GM18505 (cell line): Measurements from ENCODE around the gene ADGRL2.

Experiments
- ATAC-seq: cut with Tn5 transposase; IDR thresholded peaks from one replicate; pipeline ENCODE4 v1.9.1; 2021; ENCODE audit not compliant: unreplicated experiment
- POLR2A ChIP-seq: IDR thresholded peaks from 4 replicates; pipeline ENCODE4 v1.6.1; 2011; ENCODE audit warnings: borderline replicate concordance; ENCODE audit not compliant: insufficient read depth, insufficient read length; ENCODE audit errors: extremely low read depth

ADGRL2 gene

DNA sequence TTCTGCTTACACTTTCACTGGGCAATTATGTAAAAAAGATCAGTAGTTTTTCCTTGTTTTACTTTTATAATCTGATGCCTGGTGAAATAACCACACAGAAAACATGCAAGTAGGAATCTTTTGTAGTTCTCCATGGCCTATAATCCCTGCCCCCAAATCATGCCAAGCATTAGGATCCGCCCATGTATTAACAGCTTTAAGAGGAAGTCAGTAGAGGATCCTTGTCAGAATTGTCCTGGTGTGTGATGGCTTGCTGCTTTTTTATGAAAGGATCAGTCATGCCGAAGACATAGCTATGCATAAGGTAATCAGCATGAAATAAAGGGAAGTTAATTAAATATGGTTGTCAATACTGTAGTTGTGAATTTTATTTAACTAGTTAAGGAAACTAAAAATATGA is 20.0 kb downstream of the ADGRL2 start:
- ATAC-seq: no peak
- TF ChIP-seq POLR2A: no peak

DNA sequence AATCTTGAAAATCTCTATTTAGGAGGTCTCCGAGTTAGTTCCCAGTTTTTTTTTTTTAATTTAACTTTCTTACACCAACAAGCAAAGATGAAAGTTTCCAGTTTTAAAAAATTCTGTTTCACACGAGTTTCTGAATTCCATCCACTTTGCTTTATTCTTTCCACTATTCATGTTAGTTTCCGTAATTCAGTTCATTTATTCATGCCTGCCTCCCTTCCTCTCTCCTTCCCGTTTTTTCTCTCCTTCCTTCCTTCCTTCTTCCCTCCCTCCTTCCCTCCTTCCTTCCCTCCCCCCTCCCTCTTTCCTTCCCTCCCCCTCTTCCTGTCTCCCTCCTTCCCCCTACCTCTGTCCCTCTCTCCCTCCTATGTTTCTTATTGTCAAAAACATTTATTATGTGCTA is 22.3 kb downstream of the ADGRL2 start:
- TF ChIP-seq POLR2A: no peak

DNA sequence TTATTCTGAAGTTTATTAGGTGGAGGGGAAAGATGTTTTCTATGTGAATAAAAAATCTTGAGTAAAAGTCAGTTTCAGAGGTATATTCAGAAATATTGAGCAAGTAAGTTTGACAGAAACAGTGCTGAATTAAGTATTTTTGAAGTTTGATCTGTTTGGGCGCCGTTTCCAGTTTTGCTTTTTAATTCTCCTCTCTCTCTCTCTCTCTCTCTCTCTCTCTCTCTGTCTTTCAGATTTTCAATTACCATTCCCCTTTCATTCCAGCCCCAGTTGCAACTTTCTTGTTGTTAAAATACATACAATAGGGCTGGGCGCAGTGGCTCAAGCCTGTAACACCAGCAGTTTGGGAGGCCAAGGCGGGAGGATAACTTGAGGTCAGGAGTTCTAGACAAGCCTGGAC is 24.0 kb downstream of the ADGRL2 start:
- no peak for ATAC-seq
- TF ChIP-seq POLR2A: no peak

More for the DNA sequence above, 22.3 kb downstream of the ADGRL2 start:
- no peak for ATAC-seq

DNA sequence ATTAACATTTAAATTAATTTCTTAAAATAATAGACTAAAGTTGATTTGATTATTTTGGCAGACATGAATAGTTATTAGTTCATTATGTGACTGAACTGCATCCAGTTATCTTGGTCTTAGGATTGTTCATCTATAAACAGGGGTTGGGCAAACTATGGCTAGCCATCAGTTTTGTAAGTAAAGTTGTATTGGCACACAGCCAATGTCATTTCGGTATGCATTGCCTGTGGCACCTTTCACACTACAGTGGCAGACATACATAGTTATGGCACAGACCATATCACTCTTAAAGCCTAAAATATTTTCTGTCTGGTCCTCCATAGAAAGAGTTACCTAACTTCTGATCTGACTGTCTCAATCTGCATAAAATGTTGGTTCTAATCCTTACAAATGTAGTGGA is 27.2 kb downstream of the ADGRL2 start:
- ATAC-seq: no peak

DNA sequence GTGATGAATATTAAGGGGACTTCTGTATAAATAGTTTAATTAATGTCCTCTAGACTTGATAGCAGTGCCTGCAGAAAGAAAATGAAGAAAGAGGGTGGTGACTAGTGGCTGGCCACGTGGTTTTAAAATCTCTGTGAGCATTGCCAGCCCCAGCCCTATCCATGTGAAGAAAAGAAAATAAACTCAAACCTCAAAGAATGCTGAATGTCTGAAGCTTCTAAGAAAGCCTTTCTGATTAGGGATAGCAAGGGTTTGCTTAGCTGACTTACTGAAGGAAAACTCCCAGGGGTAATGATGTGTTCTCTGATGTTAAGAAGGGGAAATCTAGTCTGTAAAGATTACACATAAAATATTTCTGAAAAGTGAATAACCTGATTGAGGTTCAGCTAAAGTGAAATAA is 31.8 kb downstream of the ADGRL2 start:
- no peak for TF ChIP-seq POLR2A
- no peak for ATAC-seq

More for the DNA sequence above, 27.2 kb downstream of the ADGRL2 start:
- TF ChIP-seq POLR2A: no peak

DNA sequence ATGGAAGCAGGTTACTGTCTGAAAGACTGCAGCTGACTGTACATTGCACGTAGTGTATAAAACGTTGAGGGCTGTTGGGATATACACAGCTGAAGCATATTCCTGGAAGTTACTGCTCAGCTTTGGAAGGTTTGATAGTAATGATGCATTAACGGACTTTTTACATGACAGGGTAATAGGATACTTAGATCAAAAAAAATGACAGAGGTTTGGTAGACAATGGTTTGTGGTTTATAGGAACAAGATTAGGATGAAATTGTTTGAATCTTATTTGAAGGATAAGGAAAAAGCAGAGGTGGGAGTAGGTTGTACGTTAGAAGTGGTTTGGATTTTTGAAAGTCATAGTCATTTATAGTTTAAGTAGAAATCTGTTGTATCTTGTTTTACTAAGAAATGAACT is 33.0 kb downstream of the ADGRL2 start:
- ATAC-seq: no peak
- no peak for TF ChIP-seq POLR2A

DNA sequence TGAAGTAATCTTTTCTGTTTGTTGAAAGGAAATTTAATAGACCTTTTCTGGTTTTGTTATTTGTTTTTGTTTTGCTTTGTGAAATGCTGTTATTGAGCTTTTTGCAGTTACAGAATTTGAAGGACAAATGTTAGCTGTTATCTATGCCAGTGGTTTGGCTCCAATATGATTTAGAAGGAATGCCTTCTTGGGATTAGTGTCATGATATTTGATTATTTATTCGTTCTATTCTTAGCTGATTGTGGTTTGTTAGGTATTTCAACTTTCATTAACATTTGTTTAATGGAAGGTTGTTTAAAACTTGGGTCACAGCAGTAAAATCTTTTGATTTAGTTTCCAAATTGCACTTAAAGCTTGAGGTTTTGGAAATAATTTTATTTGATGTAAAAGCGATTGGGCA is 33.5 kb downstream of the ADGRL2 start:
- ATAC-seq: no peak
- TF ChIP-seq POLR2A: no peak

DNA sequence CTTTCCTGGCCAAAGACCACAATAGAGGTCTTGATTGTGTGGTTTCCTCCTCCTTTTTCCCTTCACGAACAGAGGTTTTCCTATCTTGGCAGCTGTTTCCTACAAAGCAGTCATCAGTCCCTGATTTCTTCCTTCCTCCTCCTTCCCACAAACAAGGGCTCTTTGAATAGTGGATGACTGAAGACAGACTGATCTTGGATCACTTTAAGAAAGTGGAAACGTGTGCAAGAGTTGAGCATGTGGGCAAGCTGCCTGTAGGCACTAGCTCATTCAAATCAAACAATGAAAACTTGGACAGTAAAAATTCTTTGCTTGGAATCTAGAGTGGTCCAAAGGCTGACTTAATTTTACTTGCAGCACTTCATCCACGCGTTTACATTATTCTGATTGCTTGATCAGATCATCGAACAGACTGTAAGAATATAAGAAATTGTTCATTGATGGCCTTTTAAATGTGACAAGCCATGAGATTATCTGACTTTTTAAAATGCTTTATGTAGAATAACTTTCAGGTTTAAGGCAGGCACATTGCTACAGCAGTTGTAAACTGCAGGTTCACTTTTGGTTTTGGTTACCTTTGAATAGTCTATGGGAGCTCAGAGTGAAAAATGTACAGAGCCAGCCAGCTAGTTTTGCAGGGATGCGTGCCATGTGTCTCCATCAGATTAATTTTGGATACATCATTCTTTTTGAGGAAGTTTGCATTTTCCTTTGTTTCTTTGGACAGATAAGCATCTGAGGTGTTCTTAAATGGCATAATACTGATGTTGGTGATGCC is 34.4 kb downstream of the ADGRL2 start:
- TF ChIP-seq POLR2A: no peak
- ATAC-seq: no peak

DNA sequence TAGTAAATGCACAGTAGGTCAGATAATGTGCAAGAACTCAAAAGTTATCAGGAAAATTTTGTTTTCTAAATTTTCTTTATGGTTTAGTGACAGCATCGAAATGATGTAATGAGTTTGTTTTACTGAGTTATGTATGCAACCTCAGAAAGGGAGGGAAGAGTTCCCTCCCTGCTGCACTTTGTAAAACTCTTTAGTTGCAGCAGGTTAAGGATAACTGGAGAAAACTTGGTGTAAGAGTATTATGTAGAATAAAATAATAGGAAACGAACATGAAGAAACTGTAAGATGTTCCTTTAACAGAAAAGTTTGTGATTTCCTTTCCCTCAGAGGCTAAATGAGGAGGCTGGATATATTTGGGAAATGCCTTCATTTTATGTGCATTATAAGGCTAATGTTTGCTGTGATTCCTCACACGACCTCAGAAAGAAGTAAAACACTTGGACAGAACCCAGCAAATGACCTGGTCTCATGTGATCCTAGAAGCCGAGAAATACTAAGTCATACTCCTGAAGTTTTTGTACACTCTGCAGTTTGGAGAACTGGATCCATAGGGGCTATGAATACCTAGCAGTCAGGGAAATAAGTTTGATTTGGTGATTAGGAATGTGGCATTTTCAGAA is 35.4 kb downstream of the ADGRL2 start:
- ATAC-seq: no peak
- TF ChIP-seq POLR2A: no peak

DNA sequence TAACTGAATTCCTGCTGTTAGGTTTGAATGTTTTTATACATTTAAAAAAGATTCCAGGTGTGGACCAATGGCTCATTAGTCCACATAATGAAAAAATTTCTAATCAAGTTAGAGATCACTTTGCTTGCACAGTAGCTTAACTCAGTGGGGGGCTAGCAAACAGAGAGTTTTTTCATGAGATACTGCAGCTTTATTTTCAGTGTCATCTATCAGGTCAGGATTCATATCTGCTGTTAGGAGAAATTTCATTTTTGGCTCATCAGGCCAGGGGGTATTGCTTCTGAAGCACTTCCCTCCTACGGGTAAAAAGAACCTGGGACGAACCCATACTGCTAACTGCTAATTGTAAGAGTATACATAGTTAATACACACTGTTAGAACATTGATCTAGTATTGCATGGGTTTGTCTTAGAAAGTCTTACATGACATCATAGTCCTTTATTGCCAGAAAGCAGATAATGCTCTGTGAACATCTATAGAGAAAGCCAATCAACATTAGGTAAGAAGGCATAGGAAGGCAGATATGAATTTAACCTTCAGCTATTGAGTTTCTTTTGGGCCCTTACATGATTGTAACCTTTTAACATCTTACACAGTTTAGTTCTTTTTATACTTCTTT is 38.0 kb downstream of the ADGRL2 start:
- ATAC-seq: no peak
- TF ChIP-seq POLR2A: no peak

DNA sequence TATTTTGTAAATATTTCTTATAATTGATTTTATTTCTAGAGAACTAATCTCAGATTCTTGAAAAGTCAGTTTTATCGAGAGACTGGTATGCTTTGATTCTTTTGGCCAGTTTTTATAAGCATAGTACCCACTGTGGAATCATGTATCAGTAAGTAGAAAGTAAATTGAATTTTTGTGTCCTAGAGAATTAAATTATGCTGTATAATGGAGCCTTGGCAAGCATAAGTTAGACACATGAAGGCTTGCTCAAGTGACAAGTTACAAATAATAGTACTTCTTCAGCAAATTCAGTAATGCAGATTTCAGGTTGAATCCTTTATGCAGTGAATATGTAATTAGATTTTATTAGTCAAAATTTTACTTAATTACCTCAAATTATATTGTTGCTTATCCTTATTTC is 40.1 kb downstream of the ADGRL2 start:
- no peak for ATAC-seq
- no peak for TF ChIP-seq POLR2A

DNA sequence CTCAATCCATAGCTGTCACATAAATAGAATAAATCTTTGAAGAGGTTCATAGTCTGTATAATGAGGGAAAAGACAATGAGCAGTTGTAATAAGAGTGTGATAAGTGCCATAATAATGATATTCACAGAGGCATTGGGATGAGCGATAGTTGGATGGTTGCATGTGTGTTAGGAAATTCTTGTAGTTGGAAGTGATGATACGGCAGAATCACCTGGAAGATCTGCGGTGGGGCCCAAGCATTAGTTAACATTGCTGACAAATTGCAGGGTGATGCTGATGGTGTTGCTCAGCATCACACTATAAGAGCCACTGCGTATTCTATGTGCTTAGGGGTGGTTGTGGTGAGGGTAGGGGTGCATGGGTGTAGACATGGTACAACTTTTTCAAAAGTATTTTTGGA is 41.1 kb downstream of the ADGRL2 start:
- no peak for TF ChIP-seq POLR2A
- ATAC-seq: no peak

DNA sequence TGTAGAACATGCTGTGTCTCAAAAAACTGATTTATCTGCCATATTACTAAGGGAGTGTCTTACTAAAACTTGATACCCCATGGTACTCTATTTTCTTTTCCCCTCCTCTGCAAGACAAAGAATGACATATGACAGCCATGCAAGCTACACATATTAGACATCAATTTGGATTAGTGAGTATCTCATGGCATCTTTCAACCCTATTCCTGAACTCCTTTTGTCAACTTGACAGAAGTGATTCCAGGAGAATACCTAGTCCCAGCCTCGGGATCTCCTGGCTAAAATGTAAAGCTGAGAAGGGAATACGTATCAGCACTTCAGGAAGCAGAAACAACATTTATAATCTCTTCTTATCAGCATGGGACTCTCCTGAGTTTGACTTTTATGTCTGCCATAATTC is 43.7 kb downstream of the ADGRL2 start:
- ATAC-seq: no peak
- no peak for TF ChIP-seq POLR2A

DNA sequence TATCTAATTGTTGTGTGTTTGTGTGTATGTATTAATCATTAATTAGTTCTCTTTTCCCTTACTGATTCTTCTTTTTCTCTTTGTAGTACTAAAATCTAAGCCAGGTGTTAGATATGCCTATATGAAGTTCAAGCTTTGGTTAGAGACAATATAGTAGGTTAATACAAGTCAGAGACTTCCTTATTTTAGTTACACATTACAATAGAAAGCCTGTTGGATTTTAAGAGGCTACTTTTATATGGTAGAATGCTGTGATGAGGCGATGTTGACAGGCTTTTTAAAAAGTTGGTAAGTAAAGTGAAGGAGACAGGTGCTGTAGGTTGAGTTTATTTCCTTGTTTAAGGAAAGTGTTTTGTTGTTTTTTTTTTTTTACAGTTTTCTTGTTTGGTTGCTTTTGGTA is 45.9 kb downstream of the ADGRL2 start:
- TF ChIP-seq POLR2A: no peak
- ATAC-seq: no peak
